Measurements from ENCODE around the gene PP2D1. TPM values are rescaled to one million over a fixed set of nuclear protein-coding genes. Genes with fewer than 3 reads are reported as not detected.

The PP2D1 gene
- total and polyA plus RNA-seq, 3 experiments from 2014 or later = 0.46 TPM; not detected in 2

GRCh38 chr3:19945534-19945933 is 66.5 kb downstream of the PP2D1 start:
- DNase-seq = no peak
- Histone ChIP-seq H3K27me3 (ENCODE audit: insufficient read depth, low read length, poor library complexity, severe bottlenecking) (no peaks in the 10 kb centered on the region), H3K27ac (ENCODE audit: low read depth, low read length) (peak overlapping the region; percentile 98), H3K4me1 (ENCODE audit: insufficient read depth, low read length) (peaks cover 32% of the 10 kb centered on the region), H3K36me3 (ENCODE audit: insufficient read depth, low read length) (no peaks in the 10 kb centered on the region), H3K4me3 (ENCODE audit: low read length) (peak overlapping the region; percentile 74), H3K9me3 (ENCODE audit: low read length) (no peaks in the 10 kb centered on the region)
- CTCF ChIA-PET = no interaction called here
- Mint-ChIP-seq H3K9me3 (no peaks in the 10 kb centered on the region), H3K4me3 (peak overlapping the region; percentile 78 to 98 (median 98)), H3K36me3 (peaks cover 0 to 26% (median 0%) of the 10 kb centered on the region in 3 donors), H3K27me3 (no peaks in the 10 kb centered on the region), H3K4me1 (peaks cover 36 to 53% (median 52%) of the 10 kb centered on the region in 3 donors), H3K27ac (peak overlapping the region; percentile 64 to 100 (median 97))
- POLR2A ChIA-PET = interaction anchor here (1.2 kb wide), 1 partner anchor 241 kb away, joined by 5 read pairs; the partner anchor contains the start of gene SGO1

- H3K9me3 Mint-ChIP-seq = peaks cover 0 to 1% (median 0%) of the 10 kb centered on the region in 5 donors
- POLR2A ChIA-PET = no interaction called here
- no peaks in the 10 kb centered on the region for H3K9me3 ChIP-seq (ENCODE audit: low read length)
- no peak overlapping the region for H3K4me3 Mint-ChIP-seq
- no peak for DNase-seq
- H3K27me3 ChIP-seq (ENCODE audit: insufficient read depth, low read length, poor library complexity, severe bottlenecking) = no peaks in the 10 kb centered on the region
- no peak overlapping the region for H3K27ac Mint-ChIP-seq
- H3K27me3 Mint-ChIP-seq = peaks cover 2 to 5% of the 10 kb centered on the region in 2 donors
- H3K27ac ChIP-seq (ENCODE audit: low read depth, low read length) = no peak overlapping the region
- no peaks in the 10 kb centered on the region for H3K36me3 ChIP-seq (ENCODE audit: insufficient read depth, low read length)
- no peak overlapping the region for H3K4me3 ChIP-seq (ENCODE audit: low read length)
- H3K4me1 Mint-ChIP-seq = peaks cover 5 to 14% (median 8%) of the 10 kb centered on the region in 3 donors
- peaks cover 0 to 10% (median 0%) of the 10 kb centered on the region in 3 donors for H3K36me3 Mint-ChIP-seq
- H3K4me1 ChIP-seq (ENCODE audit: insufficient read depth, low read length) = peaks cover 2% of the 10 kb centered on the region
- CTCF ChIA-PET = no interaction called here
Measured at GRCh38 chr3:19940643-19941042, 71.4 kb downstream of the PP2D1 start.

- H3K4me1 Mint-ChIP-seq = no peaks in the 10 kb centered on the region
- H3K9me3 ChIP-seq (ENCODE audit: low read length) = no peaks in the 10 kb centered on the region
Measured at GRCh38 chr3:19938295-19938627, 73.8 kb downstream of the PP2D1 start.

GRCh38 chr3:19937459-19938294 is 74.4 kb downstream of the PP2D1 start:
- H3K4me3 Mint-ChIP-seq = no peak overlapping the region

More at GRCh38 chr3:19938295-19938627, 73.8 kb downstream of the PP2D1 start:
- peaks cover 0 to 10% (median 0%) of the 10 kb centered on the region in 3 donors for H3K36me3 Mint-ChIP-seq
- no peak overlapping the region for H3K4me3 ChIP-seq (ENCODE audit: low read length)
- H3K9me3 Mint-ChIP-seq = peaks cover 0 to 1% (median 0%) of the 10 kb centered on the region in 5 donors
- no peak overlapping the region for H3K4me3 Mint-ChIP-seq
- no peaks in the 10 kb centered on the region for H3K36me3 ChIP-seq (ENCODE audit: insufficient read depth, low read length)
- POLR2A ChIA-PET = no interaction called here
- CTCF ChIA-PET = no interaction called here
- no peak overlapping the region for H3K27ac Mint-ChIP-seq
- DNase-seq = no peak
- no peak overlapping the region for H3K27ac ChIP-seq (ENCODE audit: low read depth, low read length)
- no peaks in the 10 kb centered on the region for H3K27me3 ChIP-seq (ENCODE audit: insufficient read depth, low read length, poor library complexity, severe bottlenecking)
- no peaks in the 10 kb centered on the region for H3K4me1 ChIP-seq (ENCODE audit: insufficient read depth, low read length)
- H3K27me3 Mint-ChIP-seq = peaks cover 10 to 13% of the 10 kb centered on the region in 2 donors

More at GRCh38 chr3:19937459-19938294, 74.4 kb downstream of the PP2D1 start:
- H3K9me3 ChIP-seq (ENCODE audit: low read length) = no peaks in the 10 kb centered on the region
- Mint-ChIP-seq H3K4me1 (no peaks in the 10 kb centered on the region), H3K9me3 (peaks cover 0 to 1% (median 0%) of the 10 kb centered on the region in 5 donors), H3K27ac (no peak overlapping the region), H3K36me3 (peaks cover 0 to 10% (median 0%) of the 10 kb centered on the region in 3 donors), H3K27me3 (peaks cover 12 to 19% of the 10 kb centered on the region in 2 donors)
- H3K4me1 ChIP-seq (ENCODE audit: insufficient read depth, low read length) = no peaks in the 10 kb centered on the region
- DNase-seq = no peak
- H3K36me3 ChIP-seq (ENCODE audit: insufficient read depth, low read length) = no peaks in the 10 kb centered on the region
- H3K27me3 ChIP-seq (ENCODE audit: insufficient read depth, low read length, poor library complexity, severe bottlenecking) = no peaks in the 10 kb centered on the region
- H3K4me3 ChIP-seq (ENCODE audit: low read length) = no peak overlapping the region
- POLR2A ChIA-PET = no interaction called here
- CTCF ChIA-PET = no interaction called here
- no peak overlapping the region for H3K27ac ChIP-seq (ENCODE audit: low read depth, low read length)

Other genes starting within 250 kb of the PP2D1 start
- 1 to 10 TPM in 1 of 2 experiments, under 1 TPM in 1; 0.39 to 1.3 TPM for gene EFHB, start 78.0 kb downstream of the PP2D1 start, total RNA-seq
- not detected for gene EFHB, start 78.0 kb downstream of the PP2D1 start, polyA plus RNA-seq
- 10 to 100 TPM; 68.6 to 75.3 TPM for gene RAB5A, start 65.2 kb downstream of the PP2D1 start, total RNA-seq
- 46.4 TPM for gene RAB5A, start 65.2 kb downstream of the PP2D1 start, polyA plus RNA-seq
- 10 to 100 TPM; 48.7 to 48.8 TPM for gene KAT2B, start 28.2 kb upstream of the PP2D1 start, total RNA-seq
- gene KAT2B, start 28.2 kb upstream of the PP2D1 start, polyA plus RNA-seq = 5.8 TPM
- 10 to 100 TPM; 15.6 to 19.4 TPM for gene SGO1, start 173.9 kb upstream of the PP2D1 start, total RNA-seq
- gene SGO1, start 173.9 kb upstream of the PP2D1 start, polyA plus RNA-seq = 0.86 TPM